Cardiac fibroblast (primary cell): ENCODE measurements around the gene SERAC1.

Experiments
- DNase-seq, 2 donors: peaks; one replicate each; pipeline versions ENCODE4 v3.0.0 to v3.0.0-alpha.2; 2010; ENCODE audit warnings: low read depth in 2 of 2
- H3K4me3 ChIP-seq, 2 donors: replicated peaks in 1 of 2; 1 replicate in 1 of 2; 2 replicates in 1 of 2; pipeline ENCODE4 v1.5.1; 2011; ENCODE audit warnings: low read depth in 2 of 2, low read length in 2 of 2, mild to moderate bottlenecking in 2 of 2, moderate library complexity in 1 of 2
- CTCF ChIP-seq: IDR thresholded peaks from one replicate; pipeline ENCODE4 v1.5.1; 2011; ENCODE audit warnings: low read depth, mild to moderate bottlenecking, low read length, inconsistent platforms

Gene SERAC1

GRCh38 chr6:158150701-158151100 lies 17.4 kb downstream of the SERAC1 start:
- no peak for TF ChIP-seq CTCF
- peak in 1 of 2 donors; percentile 73 for DNase-seq
- H3K4me3 ChIP-seq: no peak overlapping the region

- no peak overlapping the region for H3K4me3 ChIP-seq
- no peak for TF ChIP-seq CTCF
- peak; percentile 10 to 76 for DNase-seq
Observed at GRCh38 chr6:158149641-158150040, 18.4 kb downstream of the SERAC1 start.

- TF ChIP-seq CTCF: peak; percentile 51
- peak; percentile 15 to 59 for DNase-seq
- H3K4me3 ChIP-seq: no peak overlapping the region
Observed at GRCh38 chr6:158143700-158144099, 24.4 kb downstream of the SERAC1 start.

GRCh38 chr6:158142789-158143188 lies 25.3 kb downstream of the SERAC1 start:
- no peak overlapping the region for H3K4me3 ChIP-seq
- DNase-seq: peak; percentile 63 to 93
- TF ChIP-seq CTCF: no peak

GRCh38 chr6:158131926-158132325 lies 36.1 kb downstream of the SERAC1 start:
- H3K4me3 ChIP-seq: no peak overlapping the region
- TF ChIP-seq CTCF: peak; percentile 43
- DNase-seq: peak; percentile 39 to 44

GRCh38 chr6:158125271-158125670 lies 42.8 kb downstream of the SERAC1 start:
- no peak for TF ChIP-seq CTCF
- DNase-seq: no peak
- no peak overlapping the region for H3K4me3 ChIP-seq

- no peak for DNase-seq
- TF ChIP-seq CTCF: no peak
Observed at GRCh38 chr6:158124288-158124687, 43.8 kb downstream of the SERAC1 start.

More at GRCh38 chr6:158124288-158124687, 43.8 kb downstream of the SERAC1 start:
- no peak overlapping the region for H3K4me3 ChIP-seq
